Gastrocnemius medialis (tissue), 4 donors: Measurements from ENCODE around the gene MTF2. TPM values are rescaled to one million over a fixed set of nuclear protein-coding genes. Genes with fewer than 3 reads are reported as not detected.

ENCODE experiments used
- ATAC-seq, 2 donors: fragments of 150-250 bp; one replicate each; pipeline ENCODE4 v1.9.1; 2016
- DNase-seq, 2 donors: peaks; one replicate each; pipeline ENCODE4 v3.0.0-alpha.2; 2019
- H3K27ac ChIP-seq, 4 donors: fragments of 200-600 bp; sonication (generic); 1 replicate in 1 of 4; 2 replicates in 3 of 4; pipeline ENCODE4 v1.5.1; 2016 to 2018; ENCODE audit warnings: mild to moderate bottlenecking in 2 of 4, moderate library complexity in 1 of 4
- H3K27me3 ChIP-seq, 3 donors: fragments of 200-600 bp; sonication (generic) in 2 of 3; 1 replicate in 1 of 3; 2 replicates in 2 of 3; pipeline versions ENCODE4 v1.5.1 to v1.6.0; 2016 to 2019; ENCODE audit warnings: mild to moderate bottlenecking in 1 of 3, moderate library complexity in 1 of 3
- H3K36me3 ChIP-seq, 2 donors: fragments of 200-600 bp; sonication (generic) in 1 of 2; one replicate each; pipeline ENCODE4 v1.5.1; 2017 to 2018
- H3K4me1 ChIP-seq, 2 donors: fragments of 200-600 bp; sonication (generic) in 1 of 2; one replicate each; pipeline ENCODE4 v1.5.1; 2016 to 2017; ENCODE audit warnings: mild to moderate bottlenecking in 2 of 2
- H3K4me3 ChIP-seq, 4 donors: fragments of 200-600 bp; sonication (generic) in 3 of 4; 1 replicate in 1 of 4; 2 replicates in 3 of 4; pipeline ENCODE4 v1.5.1; 2016 to 2019; ENCODE audit warnings: mild to moderate bottlenecking in 2 of 4
- H3K9me3 ChIP-seq, 3 donors: fragments of 200-600 bp; sonication (generic) in 2 of 3; 1 replicate in 1 of 3; 2 replicates in 2 of 3; pipeline ENCODE4 v1.5.1; 2016 to 2019
- POLR2A ChIP-seq, 2 donors: fragments of 450-650 bp; IDR thresholded peaks; one replicate each; pipeline ENCODE4 v1.6.1; 2017; ENCODE audit warnings: antibody characterized with exemption in 2 of 2, mild to moderate bottlenecking in 2 of 2, moderate library complexity in 2 of 2
- in situ Hi-C, 4 donors: fragments of 200-750 bp; cut with MboI; loops; one replicate each; pipeline versions ENCODE4 v1.15.0 to v1.8.0; 2017; ENCODE audit warnings: low sequenced_read_pairs in 4 of 4
- intact Hi-C: fragments of 100-400 bp; cut with DNase I; formaldehyde crosslinking; loops from one replicate; pipeline ENCODE4 v1.15.1; 2023; ENCODE audit warnings: low total_unique reads
- total RNA-seq, 4 donors: library from RNA; depleted of rRNA; stranded (reverse); fragments of >200 nt; gene quantifications; one replicate each; pipeline versions ENCODE4 v1.1.0 to v1.2.3, GENCODE V29; 2016
- TF ChIP-seq, protein P1 (sequence below), 5 experiments: fragments of 450-650 bp in 3 of 5; fragments of 200-600 bp in 2 of 5; sonication (generic) in 2 of 5; IDR thresholded peaks in 4 of 5; conservative IDR thresholded peaks in 1 of 5; 1 replicate in 4 of 5; 2 replicates in 1 of 5; pipeline ENCODE4 v1.5.1; 2016 to 2019; ENCODE audit warnings: antibody characterized with exemption in 5 of 5, mild to moderate bottlenecking in 3 of 5, moderate library complexity in 3 of 5

Gene MTF2
- total RNA-seq, 4 donors from 2014 or later: 5.9 to 11.7 (median 9.5) TPM

GRCh38 chr1:93061895-93062792 lies 16.9 kb upstream of the MTF2 start:
- intact Hi-C loops: loop anchor here (5.0 kb wide), 1 partner anchor 40 kb away; no protein-coding TSS in a partner anchor

DNA sequence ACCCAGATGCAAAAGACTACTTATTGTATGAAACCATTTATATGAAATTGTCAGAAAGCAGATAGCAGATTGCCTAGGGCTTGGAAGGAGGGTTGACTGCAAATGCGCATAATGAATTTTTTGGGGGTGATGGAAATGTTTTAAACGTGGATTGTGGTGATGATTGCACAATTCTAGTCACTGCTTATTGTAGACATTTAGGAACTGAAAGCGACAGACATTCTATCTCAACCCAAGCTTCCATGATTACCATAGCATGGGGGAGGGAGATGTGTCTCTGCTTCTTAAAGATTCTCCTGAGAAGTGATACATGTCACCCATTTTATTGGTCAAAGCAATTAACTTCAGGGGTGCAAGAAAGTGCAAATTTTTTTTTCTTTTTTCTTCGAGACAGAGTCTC lies 2.8 kb upstream of the MTF2 start:
- Histone ChIP-seq H3K4me1 (peaks cover 14 to 17% of the 10 kb centered on the region in 2 donors), H3K27ac (no peak overlapping the region), H3K4me3 (no peak overlapping the region), H3K27me3 (no peaks in the 10 kb centered on the region), H3K36me3 (no peaks in the 10 kb centered on the region), H3K9me3 (no peaks in the 10 kb centered on the region)
- intact Hi-C loops (loop anchor here (5.0 to 10.0 kb wide), 2 partner anchors 86 to 369 kb away; partner anchors contain the start of gene FNBP1L), in situ Hi-C loops (no loop called here)
- ATAC-seq (no peak), DNase-seq (no peak)
- TF ChIP-seq, protein P1, sequence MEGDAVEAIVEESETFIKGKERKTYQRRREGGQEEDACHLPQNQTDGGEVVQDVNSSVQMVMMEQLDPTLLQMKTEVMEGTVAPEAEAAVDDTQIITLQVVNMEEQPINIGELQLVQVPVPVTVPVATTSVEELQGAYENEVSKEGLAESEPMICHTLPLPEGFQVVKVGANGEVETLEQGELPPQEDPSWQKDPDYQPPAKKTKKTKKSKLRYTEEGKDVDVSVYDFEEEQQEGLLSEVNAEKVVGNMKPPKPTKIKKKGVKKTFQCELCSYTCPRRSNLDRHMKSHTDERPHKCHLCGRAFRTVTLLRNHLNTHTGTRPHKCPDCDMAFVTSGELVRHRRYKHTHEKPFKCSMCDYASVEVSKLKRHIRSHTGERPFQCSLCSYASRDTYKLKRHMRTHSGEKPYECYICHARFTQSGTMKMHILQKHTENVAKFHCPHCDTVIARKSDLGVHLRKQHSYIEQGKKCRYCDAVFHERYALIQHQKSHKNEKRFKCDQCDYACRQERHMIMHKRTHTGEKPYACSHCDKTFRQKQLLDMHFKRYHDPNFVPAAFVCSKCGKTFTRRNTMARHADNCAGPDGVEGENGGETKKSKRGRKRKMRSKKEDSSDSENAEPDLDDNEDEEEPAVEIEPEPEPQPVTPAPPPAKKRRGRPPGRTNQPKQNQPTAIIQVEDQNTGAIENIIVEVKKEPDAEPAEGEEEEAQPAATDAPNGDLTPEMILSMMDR (IDR thresholded peaks at IDR 0.05 in 4 of 5, conservative IDR thresholded peaks at IDR 0.05 in 1 of 5): no peak
- no peak for TF ChIP-seq POLR2A (IDR thresholded peaks at IDR 0.05)

More at GRCh38 chr1:93061895-93062792, 16.9 kb upstream of the MTF2 start:
- ATAC-seq (no peak), DNase-seq (no peak)
- no peaks in the 10 kb centered on the region for H3K9me3 ChIP-seq
- no peak overlapping the region for H3K27ac ChIP-seq
- H3K27me3 ChIP-seq: no peaks in the 10 kb centered on the region
- H3K4me3 ChIP-seq: no peak overlapping the region
- no peaks in the 10 kb centered on the region for H3K36me3 ChIP-seq
- H3K4me1 ChIP-seq: no peaks in the 10 kb centered on the region
- TF ChIP-seq POLR2A (IDR thresholded peaks at IDR 0.05): no peak
- TF ChIP-seq, protein P1 (IDR thresholded peaks at IDR 0.05 in 4 of 5, conservative IDR thresholded peaks at IDR 0.05 in 1 of 5): peak in 3 of 5 experiments; percentile 22 to 43 (median 28)
- in situ Hi-C loops: no loop called here

DNA sequence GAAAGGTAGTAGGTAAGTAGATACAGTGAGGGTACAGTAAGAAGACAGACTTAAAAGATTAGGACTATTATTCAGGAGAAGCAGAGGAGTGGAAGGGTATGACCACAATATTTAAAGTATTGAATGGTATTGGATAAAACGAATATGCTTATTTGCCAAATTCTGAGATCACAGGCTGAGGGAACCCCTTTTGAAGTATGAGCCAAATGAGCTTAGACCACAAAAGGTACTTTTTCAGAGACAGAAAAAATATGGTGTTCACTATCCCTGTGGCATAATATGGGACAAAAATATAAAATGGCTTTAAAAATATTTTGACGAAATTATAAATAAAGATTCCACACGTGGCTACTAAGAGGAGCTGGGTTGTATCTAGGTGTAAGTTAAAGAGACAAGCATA lies 880 bp upstream of the MTF2 start:
- Histone ChIP-seq H3K4me3 (peak overlapping the region; percentile 74 to 96 (median 96)), H3K27ac (peak overlapping the region in 3 of 4 donors; percentile 83 to 90 (median 89)), H3K4me1 (peaks cover 23 to 26% of the 10 kb centered on the region in 2 donors), H3K36me3 (no peaks in the 10 kb centered on the region), H3K9me3 (no peaks in the 10 kb centered on the region), H3K27me3 (no peaks in the 10 kb centered on the region)
- no peak for TF ChIP-seq POLR2A (IDR thresholded peaks at IDR 0.05)
- TF ChIP-seq, protein P1 (IDR thresholded peaks at IDR 0.05 in 4 of 5, conservative IDR thresholded peaks at IDR 0.05 in 1 of 5): no peak
- DNase-seq (no peak), ATAC-seq (no peak)
- intact Hi-C loops (loop anchor here (5.0 to 10.0 kb wide), 2 partner anchors 84 to 367 kb away; partner anchors contain the start of gene FNBP1L), in situ Hi-C loops (no loop called here)

GRCh38 chr1:93078638-93078985 lies 471 bp upstream of the MTF2 start:
- Histone ChIP-seq H3K9me3 (no peaks in the 10 kb centered on the region), H3K27ac (peak overlapping the region; percentile 83 to 90 (median 89)), H3K36me3 (no peaks in the 10 kb centered on the region), H3K27me3 (no peaks in the 10 kb centered on the region), H3K4me3 (peak overlapping the region; percentile 74 to 96 (median 96)), H3K4me1 (peaks cover 23 to 26% of the 10 kb centered on the region in 2 donors)
- TF ChIP-seq POLR2A (IDR thresholded peaks at IDR 0.05): no peak
- TF ChIP-seq, protein P1 (IDR thresholded peaks at IDR 0.05 in 4 of 5, conservative IDR thresholded peaks at IDR 0.05 in 1 of 5): no peak
- intact Hi-C loops: loop anchor here (5.0 to 10.0 kb wide), 2 partner anchors 84 to 366 kb away; partner anchors contain the start of gene FNBP1L
- DNase-seq (no peak), ATAC-seq (no peak)
- in situ Hi-C loops: no loop called here
